Suprapubic skin (tissue), 3 donors: ENCODE data around the gene CYP51A1.
"Not testable (repeated sequence)": the region's sequence is repeated elsewhere in the genome, so short reads cannot be mapped to it uniquely, and the experiment has no call there.

Source experiments
- CTCF ChIP-seq, 2 donors: fragments of 200-600 bp in 1 of 2; fragments of 450-650 bp in 1 of 2; sonication (generic) in 1 of 2; IDR thresholded peaks; one replicate each; pipeline ENCODE4 v1.5.1; 2016 to 2019; ENCODE audit warnings: antibody characterized with exemption in 2 of 2, mild to moderate bottlenecking in 1 of 2, moderate library complexity in 1 of 2
- POLR2A ChIP-seq, 2 donors: fragments of 450-650 bp; IDR thresholded peaks; one replicate each; pipeline ENCODE4 v1.6.1; 2017; ENCODE audit warnings: antibody characterized with exemption in 2 of 2, mild to moderate bottlenecking in 2 of 2, moderate library complexity in 2 of 2

- TF ChIP-seq CTCF, POLR2A (IDR thresholded peaks at IDR 0.05): not testable (repeated sequence)
Measured at GRCh38 chr7:92142791-92143190, 8.5 kb upstream of the CYP51A1 start.
